ENCODE results near the gene RSPH1. TPM values are rescaled to one million over a fixed set of nuclear protein-coding genes. Genes with fewer than 3 reads are reported as not detected.

RSPH1 gene
- total and polyA plus RNA-seq, 5 experiments from 2014 or later = 0.14 TPM; not detected in 4

GRCh38 chr21:42454786-42455185 lies 41.2 kb downstream of the RSPH1 start:
- Mint-ChIP-seq H3K4me1 (peaks cover 15 to 39% (median 27%) of the 10 kb centered on the region in 4 donors), H3K4me3 (no peak overlapping the region), H3K9me3 (no peaks in the 10 kb centered on the region), H3K27ac (peak overlapping the region in 1 of 10 donors; percentile 61), H3K36me3 (no peaks in the 10 kb centered on the region), H3K27me3 (no peaks in the 10 kb centered on the region)
- POLR2A ChIA-PET = no interaction called here
- DNase-seq (no peak), ATAC-seq (no peak)

GRCh38 chr21:42453986-42454570 lies 41.9 kb downstream of the RSPH1 start:
- DNase-seq (no peak), ATAC-seq (no peak)
- H3K27me3 Mint-ChIP-seq = no peaks in the 10 kb centered on the region
- H3K9me3 Mint-ChIP-seq = no peaks in the 10 kb centered on the region
- H3K36me3 Mint-ChIP-seq = no peaks in the 10 kb centered on the region
- peaks cover 17 to 43% (median 30%) of the 10 kb centered on the region in 4 donors for H3K4me1 Mint-ChIP-seq
- POLR2A ChIA-PET = no interaction called here
- H3K27ac Mint-ChIP-seq = peak overlapping the region in 2 of 10 donors; percentile 7 to 84
- no peak overlapping the region for H3K4me3 Mint-ChIP-seq

- no peak for ATAC-seq
- DNase-seq = no peak
- H3K27me3 Mint-ChIP-seq = no peaks in the 10 kb centered on the region
- peak overlapping the region in 4 of 10 donors; percentile 7 to 84 (median 56) for H3K27ac Mint-ChIP-seq
- no peak overlapping the region for H3K4me3 Mint-ChIP-seq
- H3K4me1 Mint-ChIP-seq = peaks cover 20 to 48% (median 32%) of the 10 kb centered on the region in 4 donors
- H3K9me3 Mint-ChIP-seq = no peaks in the 10 kb centered on the region
- POLR2A ChIA-PET = no interaction called here
- H3K36me3 Mint-ChIP-seq = peaks cover 0 to 3% (median 0%) of the 10 kb centered on the region in 3 donors
Measured at GRCh38 chr21:42453224-42453985, 42.6 kb downstream of the RSPH1 start.

GRCh38 chr21:42452401-42453223 lies 43.4 kb downstream of the RSPH1 start:
- H3K27ac Mint-ChIP-seq = peak overlapping the region in 5 of 10 donors; percentile 34 to 63 (median 53)
- POLR2A ChIA-PET = interaction anchor here (1.1 kb wide), 1 partner anchor 8 kb away, joined by 3 read pairs; no protein-coding TSS in a partner anchor
- peaks cover 23 to 52% (median 38%) of the 10 kb centered on the region in 4 donors for H3K4me1 Mint-ChIP-seq
- no peaks in the 10 kb centered on the region for H3K9me3 Mint-ChIP-seq
- H3K36me3 Mint-ChIP-seq = peaks cover 0 to 7% (median 7%) of the 10 kb centered on the region in 3 donors
- no peak overlapping the region for H3K4me3 Mint-ChIP-seq
- no peak for ATAC-seq
- DNase-seq = peak in 1 of 10 donors; percentile 8
- peaks cover 0 to 2% (median 0%) of the 10 kb centered on the region in 5 donors for H3K27me3 Mint-ChIP-seq

GRCh38 chr21:42451941-42452340 lies 44.1 kb downstream of the RSPH1 start:
- ATAC-seq (no peak), DNase-seq (peak in 1 of 10 donors; percentile 6)
- H3K9me3 Mint-ChIP-seq = no peaks in the 10 kb centered on the region
- POLR2A ChIA-PET = interaction anchor here (1.1 kb wide), 1 partner anchor 9 kb away, joined by 3 read pairs; no protein-coding TSS in a partner anchor
- peak overlapping the region in 9 of 10 donors; percentile 34 to 92 (median 70) for H3K27ac Mint-ChIP-seq
- peaks cover 0 to 2% (median 0%) of the 10 kb centered on the region in 5 donors for H3K27me3 Mint-ChIP-seq
- peaks cover 20 to 52% (median 37%) of the 10 kb centered on the region in 4 donors for H3K4me1 Mint-ChIP-seq
- peaks cover 0 to 13% (median 7%) of the 10 kb centered on the region in 3 donors for H3K36me3 Mint-ChIP-seq
- no peak overlapping the region for H3K4me3 Mint-ChIP-seq

- Mint-ChIP-seq H3K4me3 (peak overlapping the region in 1 of 10 donors; percentile 3), H3K9me3 (no peaks in the 10 kb centered on the region), H3K27me3 (peaks cover 0 to 2% (median 0%) of the 10 kb centered on the region in 5 donors), H3K27ac (peak overlapping the region in 9 of 10 donors; percentile 91 to 99 (median 98)), H3K36me3 (peaks cover 0 to 39% (median 7%) of the 10 kb centered on the region in 3 donors), H3K4me1 (peaks cover 15 to 48% (median 40%) of the 10 kb centered on the region in 4 donors)
- POLR2A ChIA-PET = interaction anchor here (0.8 to 3.5 kb wide), 6 partner anchors 12 to 111 kb away, joined by 3 to 21 read pairs (median 4); partner anchors contain the start of gene UBASH3A
- DNase-seq (no peak), ATAC-seq (no peak)
Measured at GRCh38 chr21:42448686-42449085, 47.3 kb downstream of the RSPH1 start.

- peak in 1 of 10 donors; percentile 32 for DNase-seq
- Mint-ChIP-seq H3K9me3 (no peaks in the 10 kb centered on the region), H3K27ac (peak overlapping the region; percentile 25 to 99 (median 85)), H3K36me3 (peaks cover 0 to 49% (median 8%) of the 10 kb centered on the region in 3 donors), H3K4me1 (peaks cover 17 to 48% (median 36%) of the 10 kb centered on the region in 4 donors), H3K27me3 (peaks cover 0 to 2% (median 0%) of the 10 kb centered on the region in 5 donors), H3K4me3 (peak overlapping the region in 1 of 10 donors; percentile 15)
- POLR2A ChIA-PET = no interaction called here
- no peak for ATAC-seq
Measured at GRCh38 chr21:42447732-42448131, 48.3 kb downstream of the RSPH1 start.

GRCh38 chr21:42447182-42447581 lies 48.8 kb downstream of the RSPH1 start:
- peak overlapping the region in 9 of 10 donors; percentile 16 to 98 (median 77) for H3K27ac Mint-ChIP-seq
- H3K4me1 Mint-ChIP-seq = peaks cover 18 to 48% (median 37%) of the 10 kb centered on the region in 4 donors
- DNase-seq = no peak
- H3K27me3 Mint-ChIP-seq = peaks cover 0 to 2% (median 0%) of the 10 kb centered on the region in 5 donors
- no peak for ATAC-seq
- H3K36me3 Mint-ChIP-seq = peaks cover 0 to 54% (median 9%) of the 10 kb centered on the region in 3 donors
- H3K4me3 Mint-ChIP-seq = no peak overlapping the region
- POLR2A ChIA-PET = interaction anchor here (1.1 to 2.3 kb wide), 2 partner anchors 22 to 65 kb away, joined by 3 to 5 read pairs; no protein-coding TSS in a partner anchor
- no peaks in the 10 kb centered on the region for H3K9me3 Mint-ChIP-seq

- Mint-ChIP-seq H3K27ac (peak overlapping the region in 9 of 10 donors; percentile 36 to 98 (median 79)), H3K4me3 (no peak overlapping the region), H3K27me3 (peaks cover 0 to 2% (median 0%) of the 10 kb centered on the region in 5 donors), H3K9me3 (no peaks in the 10 kb centered on the region), H3K36me3 (peaks cover 0 to 61% (median 9%) of the 10 kb centered on the region in 3 donors), H3K4me1 (peaks cover 23 to 51% (median 39%) of the 10 kb centered on the region in 4 donors)
- ATAC-seq = no peak
- no peak for DNase-seq
- POLR2A ChIA-PET = interaction anchor here (0.8 to 2.3 kb wide), 5 partner anchors 9 to 109 kb away, joined by 3 to 5 read pairs (median 4); no protein-coding TSS in a partner anchor
Measured at GRCh38 chr21:42446531-42446930, 49.5 kb downstream of the RSPH1 start.

- peaks cover 0 to 2% (median 0%) of the 10 kb centered on the region in 5 donors for H3K27me3 Mint-ChIP-seq
- peaks cover 0 to 73% (median 9%) of the 10 kb centered on the region in 3 donors for H3K36me3 Mint-ChIP-seq
- H3K4me3 Mint-ChIP-seq = no peak overlapping the region
- DNase-seq (peak in 1 of 10 donors; percentile 45), ATAC-seq (no peak)
- H3K4me1 Mint-ChIP-seq = peaks cover 21 to 54% (median 35%) of the 10 kb centered on the region in 4 donors
- H3K9me3 Mint-ChIP-seq = no peaks in the 10 kb centered on the region
- POLR2A ChIA-PET = interaction anchor here (1.0 to 2.8 kb wide), 4 partner anchors 17 to 64 kb away, joined by 4 to 16 read pairs (median 8); partner anchors contain the start of gene UBASH3A
- H3K27ac Mint-ChIP-seq = peak overlapping the region in 7 of 10 donors; percentile 6 to 79 (median 48)
Measured at GRCh38 chr21:42445311-42445710, 50.7 kb downstream of the RSPH1 start.

GRCh38 chr21:42444745-42445059 lies 51.3 kb downstream of the RSPH1 start:
- H3K27ac Mint-ChIP-seq = peak overlapping the region in 3 of 10 donors; percentile 13 to 88 (median 55)
- peaks cover 0 to 2% (median 0%) of the 10 kb centered on the region in 5 donors for H3K27me3 Mint-ChIP-seq
- POLR2A ChIA-PET = interaction anchor here (2.8 kb wide), 2 partner anchors 19 to 40 kb away, joined by 12 to 16 read pairs; partner anchors contain the start of gene UBASH3A
- peak overlapping the region in 2 of 10 donors; percentile 6 to 13 for H3K4me3 Mint-ChIP-seq
- ATAC-seq = no peak
- peaks cover 17 to 54% (median 33%) of the 10 kb centered on the region in 4 donors for H3K4me1 Mint-ChIP-seq
- no peaks in the 10 kb centered on the region for H3K9me3 Mint-ChIP-seq
- H3K36me3 Mint-ChIP-seq = peaks cover 0 to 79% (median 9%) of the 10 kb centered on the region in 3 donors
- peak in 1 of 10 donors; percentile 40 for DNase-seq
